ENCODE data around the gene TRIM71.
"Not testable (repeated sequence)": the region's sequence is repeated elsewhere in the genome, so short reads cannot be mapped to it uniquely, and the experiment has no call there.

The TRIM71 gene

DNA sequence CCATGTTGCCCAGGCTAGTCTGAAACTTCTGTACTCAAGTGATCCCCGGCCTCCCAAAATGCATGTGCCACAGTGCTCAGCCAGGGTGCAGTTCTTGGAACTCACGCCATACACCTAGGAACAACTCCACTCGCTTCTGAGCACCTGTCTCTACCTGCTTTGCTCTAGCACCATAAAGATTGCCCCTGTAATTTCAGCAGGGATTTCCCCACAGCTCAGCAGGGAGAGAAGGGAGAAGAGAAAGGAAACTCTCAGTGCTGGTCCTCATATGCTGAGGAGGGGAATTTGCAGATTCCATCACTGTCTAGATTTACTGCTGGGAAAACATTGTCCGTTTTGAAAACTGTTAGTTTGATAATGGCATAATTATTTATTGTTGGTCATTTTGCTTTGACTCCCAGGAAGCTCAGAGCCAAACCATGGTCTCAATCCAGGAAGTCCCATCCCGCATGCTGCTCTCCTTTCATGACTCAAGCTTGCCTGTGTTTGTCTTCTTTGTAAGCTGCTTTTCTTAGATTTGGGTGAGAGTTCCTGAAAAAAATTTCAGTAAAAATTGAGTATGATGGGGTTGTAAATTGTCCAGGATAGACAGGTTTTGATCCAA is 24.2 kb downstream of the TRIM71 start:
- Histone ChIP-seq H3K9ac (ENCODE audit: low read depth in 1 of 2, low read length in 2 of 2) (no peak overlapping the region), H3K36me3 (ENCODE audit: control insufficient read depth in 2 of 2, insufficient read depth in 2 of 2, low read length in 2 of 2) (no peaks in the 10 kb centered on the region), H3K9me3 (ENCODE audit: control insufficient read depth in 2 of 2, low read length in 2 of 2) (no peaks in the 10 kb centered on the region), H3K4me1 (ENCODE audit: control insufficient read depth in 2 of 2, insufficient read depth in 2 of 2, low read length in 2 of 2) (peaks cover 0 to 3% of the 10 kb centered on the region in 2 donors), H3K4me3 (ENCODE audit: low read length in 2 of 2) (no peak overlapping the region), H3K27me3 (ENCODE audit: control insufficient read depth in 2 of 2, insufficient read depth in 2 of 2, low read length in 2 of 2) (no peaks in the 10 kb centered on the region), H3K27ac (ENCODE audit: low read depth in 2 of 2, low read length in 2 of 2) (no peak overlapping the region)

DNA sequence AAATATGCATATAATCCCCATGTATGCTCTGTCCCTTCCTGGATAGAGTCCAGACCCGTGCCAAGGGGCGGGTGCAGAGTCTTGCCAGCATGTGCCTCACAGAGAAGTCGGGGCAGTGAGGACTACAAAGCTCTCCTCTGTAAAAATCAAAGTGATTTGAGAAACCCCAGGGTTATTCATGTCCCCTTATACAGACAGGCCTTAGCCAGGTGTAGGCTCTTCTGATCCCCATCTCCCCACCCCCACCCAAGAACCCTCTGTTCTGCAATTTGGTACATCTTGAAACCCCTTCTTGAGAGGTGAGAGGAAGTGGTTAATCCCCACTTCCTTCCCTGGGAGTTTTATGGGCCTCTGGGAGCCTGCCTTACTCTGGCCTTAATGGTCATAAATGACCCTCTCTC is 24.7 kb downstream of the TRIM71 start:
- Histone ChIP-seq H3K4me1 (ENCODE audit: control insufficient read depth in 2 of 2, insufficient read depth in 2 of 2, low read length in 2 of 2) (peaks cover 0 to 3% of the 10 kb centered on the region in 2 donors), H3K9ac (ENCODE audit: low read depth in 1 of 2, low read length in 2 of 2) (no peak overlapping the region), H3K36me3 (ENCODE audit: control insufficient read depth in 2 of 2, insufficient read depth in 2 of 2, low read length in 2 of 2) (no peaks in the 10 kb centered on the region), H3K27me3 (ENCODE audit: control insufficient read depth in 2 of 2, insufficient read depth in 2 of 2, low read length in 2 of 2) (no peaks in the 10 kb centered on the region), H3K9me3 (ENCODE audit: control insufficient read depth in 2 of 2, low read length in 2 of 2) (no peaks in the 10 kb centered on the region), H3K4me3 (ENCODE audit: low read length in 2 of 2) (no peak overlapping the region), H3K27ac (ENCODE audit: low read depth in 2 of 2, low read length in 2 of 2) (no peak overlapping the region)

DNA sequence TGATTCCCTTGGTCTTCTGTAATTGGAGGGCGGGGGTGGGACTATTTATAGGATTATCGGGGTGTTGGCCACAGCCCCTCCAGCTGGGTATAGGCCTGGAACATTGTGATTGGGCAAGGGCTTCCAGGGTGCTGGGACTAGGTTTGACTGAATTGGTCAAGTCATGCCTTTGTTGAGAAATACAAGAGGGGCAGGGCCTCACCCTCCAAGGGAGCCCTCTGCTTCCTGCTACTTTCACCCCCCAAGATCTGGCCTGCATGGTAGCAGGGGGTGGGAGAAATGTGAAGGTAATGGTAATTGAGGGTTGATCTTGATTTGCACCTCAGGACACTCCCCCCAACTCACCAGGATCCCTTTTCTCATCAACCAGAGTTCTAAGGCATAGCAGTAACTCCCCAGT is 25.2 kb downstream of the TRIM71 start:
- H3K4me3 ChIP-seq (ENCODE audit: low read length in 2 of 2) = no peak overlapping the region
- peaks cover 0 to 3% of the 10 kb centered on the region in 2 donors for H3K4me1 ChIP-seq (ENCODE audit: control insufficient read depth in 2 of 2, insufficient read depth in 2 of 2, low read length in 2 of 2)
- no peak overlapping the region for H3K27ac ChIP-seq (ENCODE audit: low read depth in 2 of 2, low read length in 2 of 2)

DNA sequence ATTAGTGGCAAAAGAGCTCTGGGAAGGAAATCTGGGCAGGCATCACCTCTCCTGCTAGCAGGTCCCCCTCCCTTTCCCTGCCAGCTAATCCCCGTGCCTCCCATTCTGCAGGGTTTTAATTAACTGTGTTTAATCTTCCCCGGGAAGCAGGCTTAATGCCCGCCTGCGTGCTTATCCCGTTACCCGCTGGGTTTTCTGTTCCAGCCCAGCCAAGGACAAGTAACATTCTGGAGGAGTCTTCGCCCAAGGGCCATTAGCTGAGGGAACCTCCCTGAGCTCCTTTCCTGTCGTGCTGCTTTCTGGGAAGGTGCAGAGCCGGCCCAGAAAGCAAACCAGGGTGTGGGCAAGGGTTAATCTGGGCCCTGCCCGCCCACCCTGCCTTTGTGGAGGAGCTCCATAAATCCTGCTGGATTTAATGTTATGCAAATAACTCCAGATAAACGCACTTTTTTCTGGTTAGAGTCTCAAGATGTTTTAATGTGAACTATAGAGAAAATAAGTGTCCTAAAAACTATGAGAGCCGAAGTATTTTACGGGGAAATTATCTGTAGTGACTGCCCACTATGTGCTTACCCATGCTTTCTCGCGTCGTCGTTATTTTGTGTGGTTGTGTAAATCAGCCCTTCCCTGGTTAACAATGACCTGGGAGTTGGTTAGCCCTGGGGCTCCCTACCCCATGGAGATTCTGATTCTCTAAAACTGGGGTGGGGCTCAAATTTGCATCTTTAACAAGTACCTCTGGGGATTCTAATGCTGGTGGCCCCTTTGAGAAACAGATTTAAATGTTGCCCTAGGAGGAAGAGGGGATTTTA is 25.9 kb downstream of the TRIM71 start:
- Histone ChIP-seq H3K4me3 (ENCODE audit: low read length in 2 of 2) (no peak overlapping the region), H3K36me3 (ENCODE audit: control insufficient read depth in 2 of 2, insufficient read depth in 2 of 2, low read length in 2 of 2) (no peaks in the 10 kb centered on the region), H3K4me1 (ENCODE audit: control insufficient read depth in 2 of 2, insufficient read depth in 2 of 2, low read length in 2 of 2) (peaks cover 0 to 3% of the 10 kb centered on the region in 2 donors), H3K9me3 (ENCODE audit: control insufficient read depth in 2 of 2, low read length in 2 of 2) (no peaks in the 10 kb centered on the region), H3K27ac (ENCODE audit: low read depth in 2 of 2, low read length in 2 of 2) (no peak overlapping the region), H3K9ac (ENCODE audit: low read depth in 1 of 2, low read length in 2 of 2) (no peak overlapping the region), H3K27me3 (ENCODE audit: control insufficient read depth in 2 of 2, insufficient read depth in 2 of 2, low read length in 2 of 2) (no peaks in the 10 kb centered on the region)

More for the DNA sequence above, 25.2 kb downstream of the TRIM71 start:
- no peaks in the 10 kb centered on the region for H3K36me3 ChIP-seq (ENCODE audit: control insufficient read depth in 2 of 2, insufficient read depth in 2 of 2, low read length in 2 of 2)
- H3K27me3 ChIP-seq (ENCODE audit: control insufficient read depth in 2 of 2, insufficient read depth in 2 of 2, low read length in 2 of 2) = no peaks in the 10 kb centered on the region
- H3K9me3 ChIP-seq (ENCODE audit: control insufficient read depth in 2 of 2, low read length in 2 of 2) = no peaks in the 10 kb centered on the region
- no peak overlapping the region for H3K9ac ChIP-seq (ENCODE audit: low read depth in 1 of 2, low read length in 2 of 2)

DNA sequence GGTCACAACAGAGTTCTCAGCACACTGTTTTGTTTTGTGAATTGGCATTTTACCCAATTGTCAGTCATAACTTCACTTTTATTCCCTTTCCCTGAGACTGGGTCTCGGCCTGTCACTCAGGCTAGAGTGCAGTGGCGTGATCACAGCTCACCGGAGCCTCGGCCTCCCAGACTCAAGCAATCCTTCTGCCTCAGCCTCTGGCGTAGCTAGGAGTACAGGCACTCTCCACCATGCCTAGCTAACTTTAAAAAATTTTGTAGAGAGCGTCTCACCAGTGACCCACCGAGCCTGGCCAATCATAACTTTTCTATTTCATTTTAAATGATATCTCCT is 26.5 kb downstream of the TRIM71 start:
- H3K36me3 ChIP-seq (ENCODE audit: control insufficient read depth in 2 of 2, insufficient read depth in 2 of 2, low read length in 2 of 2) = no peaks in the 10 kb centered on the region
- no peaks in the 10 kb centered on the region for H3K9me3 ChIP-seq (ENCODE audit: control insufficient read depth in 2 of 2, low read length in 2 of 2)
- no peak overlapping the region for H3K4me3 ChIP-seq (ENCODE audit: low read length in 2 of 2)
- no peak overlapping the region for H3K9ac ChIP-seq (ENCODE audit: low read depth in 1 of 2, low read length in 2 of 2)
- H3K4me1 ChIP-seq (ENCODE audit: control insufficient read depth in 2 of 2, insufficient read depth in 2 of 2, low read length in 2 of 2) = peaks cover 0 to 3% of the 10 kb centered on the region in 2 donors
- H3K27ac ChIP-seq (ENCODE audit: low read depth in 2 of 2, low read length in 2 of 2) = no peak overlapping the region
- H3K27me3 ChIP-seq (ENCODE audit: control insufficient read depth in 2 of 2, insufficient read depth in 2 of 2, low read length in 2 of 2) = no peaks in the 10 kb centered on the region

DNA sequence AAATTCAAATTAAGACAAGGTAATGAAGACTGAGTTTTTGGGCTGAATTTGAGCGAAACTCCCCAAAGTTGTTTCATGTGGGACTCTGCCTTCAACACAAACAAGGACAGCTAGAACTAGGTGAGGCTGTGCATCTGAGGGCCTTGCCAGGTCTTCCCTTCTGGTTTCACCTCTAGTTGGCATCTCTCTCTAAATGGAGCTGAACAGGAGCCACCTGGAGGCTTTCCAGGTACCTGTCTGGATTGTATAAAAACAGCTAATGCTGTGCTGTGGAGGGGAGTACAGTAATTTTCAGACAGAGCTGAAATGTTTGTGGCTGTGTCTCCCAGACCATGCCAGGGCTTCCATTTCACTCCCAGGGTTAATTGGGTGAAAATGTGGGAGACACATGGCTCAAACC is 27.1 kb downstream of the TRIM71 start:
- no peak overlapping the region for H3K4me3 ChIP-seq (ENCODE audit: low read length in 2 of 2)
- H3K27ac ChIP-seq (ENCODE audit: low read depth in 2 of 2, low read length in 2 of 2) = no peak overlapping the region
- H3K36me3 ChIP-seq (ENCODE audit: control insufficient read depth in 2 of 2, insufficient read depth in 2 of 2, low read length in 2 of 2) = no peaks in the 10 kb centered on the region
- no peaks in the 10 kb centered on the region for H3K27me3 ChIP-seq (ENCODE audit: control insufficient read depth in 2 of 2, insufficient read depth in 2 of 2, low read length in 2 of 2)
- H3K9ac ChIP-seq (ENCODE audit: low read depth in 1 of 2, low read length in 2 of 2) = no peak overlapping the region
- H3K9me3 ChIP-seq (ENCODE audit: control insufficient read depth in 2 of 2, low read length in 2 of 2) = no peaks in the 10 kb centered on the region
- H3K4me1 ChIP-seq (ENCODE audit: control insufficient read depth in 2 of 2, insufficient read depth in 2 of 2, low read length in 2 of 2) = peaks cover 0 to 3% of the 10 kb centered on the region in 2 donors

DNA sequence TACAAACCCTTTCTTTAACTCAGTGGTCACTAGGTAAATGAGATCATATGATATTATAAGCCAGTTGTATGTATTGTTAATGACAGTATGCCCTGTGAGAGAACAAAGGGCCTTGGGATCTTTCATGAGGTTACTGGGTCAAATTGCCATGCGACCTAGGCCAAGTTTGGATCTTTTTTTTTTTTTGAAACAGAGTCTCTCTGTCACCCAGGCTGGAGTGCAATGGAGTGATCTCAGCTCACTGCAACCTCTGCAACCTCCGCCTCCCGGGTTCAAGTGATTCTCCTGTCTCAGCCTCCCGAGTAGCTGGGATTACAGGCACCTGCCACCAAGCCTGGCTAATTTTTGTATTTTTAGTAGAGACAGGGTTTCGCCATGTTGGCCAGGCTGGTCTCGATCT is 27.7 kb downstream of the TRIM71 start:
- not testable (repeated sequence) for H3K27me3 ChIP-seq (ENCODE audit: control insufficient read depth in 2 of 2, insufficient read depth in 2 of 2, low read length in 2 of 2); H3K27ac ChIP-seq (ENCODE audit: low read depth in 2 of 2, low read length in 2 of 2)

DNA sequence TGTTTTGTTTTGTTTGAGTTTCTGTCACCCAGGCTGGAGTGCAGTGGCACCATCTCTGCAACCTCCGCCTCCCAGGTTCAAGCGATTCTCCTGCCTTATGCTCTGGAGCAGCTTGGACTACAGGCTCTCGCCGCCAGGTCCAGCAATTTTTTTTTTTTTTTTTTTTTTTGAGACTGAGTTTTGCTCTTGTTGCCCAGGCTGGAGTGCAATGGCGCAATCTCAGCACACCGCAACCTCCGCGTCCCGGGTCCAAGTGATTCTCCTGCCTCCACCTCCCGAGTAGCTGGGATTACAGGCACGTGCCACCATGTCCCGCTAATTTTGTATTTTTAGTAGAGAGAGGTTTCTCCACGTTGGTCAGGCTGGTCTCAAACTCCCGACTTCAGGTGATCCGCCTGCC is 29.2 kb downstream of the TRIM71 start:
- H3K9me3 ChIP-seq (ENCODE audit: control insufficient read depth in 2 of 2, low read length in 2 of 2); H3K4me3 ChIP-seq (ENCODE audit: low read length in 2 of 2); H3K27ac ChIP-seq (ENCODE audit: low read depth in 2 of 2, low read length in 2 of 2); H3K27me3 ChIP-seq (ENCODE audit: control insufficient read depth in 2 of 2, insufficient read depth in 2 of 2, low read length in 2 of 2); H3K9ac ChIP-seq (ENCODE audit: low read depth in 1 of 2, low read length in 2 of 2); H3K36me3 ChIP-seq (ENCODE audit: control insufficient read depth in 2 of 2, insufficient read depth in 2 of 2, low read length in 2 of 2); H3K4me1 ChIP-seq (ENCODE audit: control insufficient read depth in 2 of 2, insufficient read depth in 2 of 2, low read length in 2 of 2): not testable (repeated sequence)

More for the DNA sequence above, 27.7 kb downstream of the TRIM71 start:
- not testable (repeated sequence) for H3K4me1 ChIP-seq (ENCODE audit: control insufficient read depth in 2 of 2, insufficient read depth in 2 of 2, low read length in 2 of 2); H3K4me3 ChIP-seq (ENCODE audit: low read length in 2 of 2); H3K9me3 ChIP-seq (ENCODE audit: control insufficient read depth in 2 of 2, low read length in 2 of 2); H3K9ac ChIP-seq (ENCODE audit: low read depth in 1 of 2, low read length in 2 of 2); H3K36me3 ChIP-seq (ENCODE audit: control insufficient read depth in 2 of 2, insufficient read depth in 2 of 2, low read length in 2 of 2)

DNA sequence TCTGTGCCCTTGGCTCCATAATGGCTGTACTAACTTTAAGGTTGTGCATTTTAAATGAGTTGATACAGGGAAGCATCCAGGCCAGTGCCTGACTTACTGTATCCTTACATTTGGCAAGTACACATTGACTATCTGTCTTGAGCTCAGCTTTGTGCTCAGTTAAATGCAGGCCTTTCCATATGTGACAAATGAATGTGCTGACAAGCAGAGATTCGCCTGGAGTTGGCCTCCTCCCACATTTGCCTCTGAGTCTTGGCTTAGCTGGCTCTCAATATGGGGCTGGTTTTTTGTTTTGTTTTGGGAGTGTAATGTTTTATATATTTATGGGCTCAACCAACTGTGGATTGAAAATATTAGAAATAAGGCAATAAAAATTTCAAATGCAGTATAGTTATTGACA is 29.7 kb downstream of the TRIM71 start:
- no peak overlapping the region for H3K27ac ChIP-seq (ENCODE audit: low read depth in 2 of 2, low read length in 2 of 2)
- H3K9ac ChIP-seq (ENCODE audit: low read depth in 1 of 2, low read length in 2 of 2) = no peak overlapping the region
- peaks cover 0 to 3% of the 10 kb centered on the region in 2 donors for H3K4me1 ChIP-seq (ENCODE audit: control insufficient read depth in 2 of 2, insufficient read depth in 2 of 2, low read length in 2 of 2)

DNA sequence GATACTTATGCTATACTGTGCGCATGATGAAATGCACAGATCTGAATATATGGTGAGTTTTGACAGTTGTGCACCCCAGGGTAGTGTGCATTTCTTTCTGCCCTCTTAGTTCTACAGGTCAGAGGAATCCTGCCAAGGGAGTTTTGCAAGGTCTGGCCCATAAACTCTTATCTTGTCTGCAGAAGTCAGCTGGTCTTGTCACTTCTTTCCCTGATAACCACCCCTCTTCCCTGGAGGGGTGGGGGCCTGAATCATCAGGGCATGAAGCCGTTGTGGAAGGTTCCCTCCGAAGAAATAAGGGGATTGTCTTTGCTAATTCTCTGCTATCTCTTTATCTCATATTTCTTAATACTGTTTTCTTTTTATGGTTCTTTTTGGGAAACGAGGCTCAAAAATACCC is 30.4 kb downstream of the TRIM71 start:
- Histone ChIP-seq H3K36me3 (ENCODE audit: control insufficient read depth in 2 of 2, insufficient read depth in 2 of 2, low read length in 2 of 2) (no peaks in the 10 kb centered on the region), H3K9me3 (ENCODE audit: control insufficient read depth in 2 of 2, low read length in 2 of 2) (no peaks in the 10 kb centered on the region), H3K27me3 (ENCODE audit: control insufficient read depth in 2 of 2, insufficient read depth in 2 of 2, low read length in 2 of 2) (no peaks in the 10 kb centered on the region), H3K4me3 (ENCODE audit: low read length in 2 of 2) (no peak overlapping the region), H3K4me1 (ENCODE audit: control insufficient read depth in 2 of 2, insufficient read depth in 2 of 2, low read length in 2 of 2) (no peaks in the 10 kb centered on the region), H3K9ac (ENCODE audit: low read depth in 1 of 2, low read length in 2 of 2) (no peak overlapping the region), H3K27ac (ENCODE audit: low read depth in 2 of 2, low read length in 2 of 2) (no peak overlapping the region)

More for the DNA sequence above, 29.7 kb downstream of the TRIM71 start:
- H3K4me3 ChIP-seq (ENCODE audit: low read length in 2 of 2) = no peak overlapping the region
- no peaks in the 10 kb centered on the region for H3K27me3 ChIP-seq (ENCODE audit: control insufficient read depth in 2 of 2, insufficient read depth in 2 of 2, low read length in 2 of 2)
- H3K9me3 ChIP-seq (ENCODE audit: control insufficient read depth in 2 of 2, low read length in 2 of 2) = no peaks in the 10 kb centered on the region
- no peaks in the 10 kb centered on the region for H3K36me3 ChIP-seq (ENCODE audit: control insufficient read depth in 2 of 2, insufficient read depth in 2 of 2, low read length in 2 of 2)
